NCI-H226 (cell line): Measurements from ENCODE around the gene CALCA.

Experiments used
- DNase-seq: peaks from one replicate; pipeline ENCODE4 v3.0.0-alpha.2; 2015

CALCA gene

GRCh38 chr11:14942745-14943144 lies 29.4 kb downstream of the CALCA start:
- DNase-seq, result no peak

DNA sequence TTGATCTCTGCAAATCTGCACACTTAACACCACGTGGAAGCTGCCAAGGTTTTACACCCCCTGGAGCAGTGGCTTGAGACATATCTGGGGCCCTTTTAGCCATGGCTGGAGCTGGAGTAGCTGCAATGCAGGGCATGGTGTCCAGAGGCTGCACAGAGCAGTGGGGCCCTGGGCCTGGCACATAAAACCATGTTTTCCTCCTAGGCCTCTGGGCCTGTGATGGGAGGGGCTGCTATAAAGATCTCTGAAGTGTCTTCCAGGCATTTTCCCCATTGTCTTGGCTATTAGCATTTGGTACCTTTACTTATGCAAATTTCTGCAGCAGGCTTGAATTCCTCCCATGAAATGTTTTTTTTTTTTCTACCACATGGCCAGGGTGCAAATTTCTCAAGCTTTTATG lies 33.2 kb downstream of the CALCA start:
- DNase-seq, result no peak

DNA sequence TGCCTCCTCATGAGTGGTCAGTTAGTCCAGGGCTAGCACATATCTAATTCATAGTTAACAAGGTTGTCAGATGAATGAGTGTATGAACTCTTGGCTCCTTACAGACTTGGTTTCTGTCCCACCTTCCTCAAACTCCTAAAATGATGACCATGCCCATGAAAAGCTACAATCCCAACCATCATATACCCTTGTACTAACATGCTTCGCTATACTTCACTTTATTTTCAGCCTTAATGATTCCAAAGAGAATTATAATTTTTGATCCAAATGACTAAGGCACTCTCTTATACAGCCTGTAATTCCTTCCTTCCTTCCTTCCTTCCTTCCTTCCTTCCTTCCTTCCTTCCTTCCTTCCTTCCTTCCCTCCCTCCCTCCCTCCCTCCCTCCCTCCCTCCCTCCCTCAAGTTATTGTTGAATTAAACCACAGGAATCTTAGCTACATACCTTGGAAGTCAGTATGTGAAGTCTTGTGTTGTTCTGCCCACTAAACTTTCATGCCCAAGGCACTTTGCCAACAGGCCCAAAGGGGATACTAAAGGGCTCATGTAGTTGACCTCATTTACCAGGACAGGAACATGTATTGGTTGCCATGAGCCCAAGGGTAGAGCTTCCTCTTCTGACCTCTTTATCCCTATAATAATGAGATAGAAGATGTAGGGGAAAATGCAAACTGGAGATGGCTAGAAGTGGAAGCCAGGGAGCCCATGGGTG lies 37.4 kb downstream of the CALCA start:
- no peak for DNase-seq

DNA sequence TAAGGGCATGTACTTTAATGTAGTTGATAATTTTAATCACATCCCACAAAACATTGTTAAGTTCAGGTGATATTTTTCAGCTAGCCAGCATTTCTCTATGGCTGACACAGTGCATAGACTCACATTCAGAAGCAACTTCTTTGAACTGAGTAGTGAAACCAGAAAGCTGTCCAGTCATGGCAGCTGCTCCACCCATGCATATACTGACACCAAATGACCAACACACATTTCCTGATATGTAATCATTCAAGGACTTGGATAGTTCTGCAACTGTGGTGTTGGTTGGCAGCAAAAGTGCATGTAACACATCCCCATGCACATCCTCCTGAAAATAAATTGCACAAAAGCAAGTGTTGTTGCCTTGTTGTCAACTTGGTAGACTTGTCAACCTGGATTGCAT lies 39.7 kb downstream of the CALCA start:
- no peak for DNase-seq

DNA sequence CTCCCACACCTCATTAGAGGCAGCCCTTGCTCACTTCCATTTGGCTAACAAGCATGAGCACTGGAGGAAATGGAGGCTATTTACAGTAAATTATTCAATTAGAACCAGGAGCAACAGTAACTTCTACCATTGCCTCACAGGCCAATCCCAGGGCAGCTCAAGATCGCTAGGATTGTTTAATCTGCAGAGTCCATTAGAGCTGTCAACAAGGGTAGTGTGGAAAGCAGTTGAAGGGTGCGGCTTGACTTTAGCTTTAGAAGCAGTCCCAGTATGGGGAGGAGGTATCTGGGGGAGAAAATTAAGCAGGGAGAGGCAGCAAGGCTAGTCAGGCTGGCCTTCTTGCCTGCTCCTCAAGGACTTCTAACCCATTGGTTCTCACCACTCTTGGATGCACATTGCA lies 41.8 kb downstream of the CALCA start:
- no peak for DNase-seq

DNA sequence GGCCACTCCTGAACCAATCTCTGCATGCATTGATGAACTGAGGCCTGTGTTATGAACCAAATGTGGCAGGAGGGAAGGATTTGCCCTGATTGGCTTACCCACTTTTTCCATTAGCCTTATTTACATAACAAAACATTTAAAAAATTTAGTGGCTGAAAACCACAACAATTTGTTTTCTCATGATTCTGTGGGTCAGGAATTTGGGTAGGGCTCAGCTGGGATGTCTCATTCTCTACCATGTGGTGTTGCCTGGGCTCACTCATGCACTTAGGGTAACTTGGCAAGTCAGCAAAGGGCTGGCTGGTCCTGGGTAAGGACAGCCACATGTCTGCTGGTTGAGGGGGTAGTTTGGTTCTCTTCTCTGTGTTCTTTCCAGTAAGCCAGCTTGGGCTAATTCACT lies 45.0 kb downstream of the CALCA start:
- DNase-seq, result no peak

GRCh38 chr11:14924318-14924717 lies 47.8 kb downstream of the CALCA start:
- no peak for DNase-seq
